Upper lobe of left lung (tissue), 4 donors: ENCODE data around the gene FRMPD2.

Experiments
- CTCF ChIP-seq, 6 experiments: fragments of 450-650 bp in 4 of 6; fragments of 200-600 bp in 2 of 6; sonication (generic) in 2 of 6; IDR thresholded peaks; one replicate each; pipeline ENCODE4 v1.5.1; 2016 to 2019; ENCODE audit warnings: antibody characterized with exemption in 6 of 6
- EP300 ChIP-seq, 4 donors: sonication (generic); formaldehyde crosslinking; IDR thresholded peaks; one replicate each; pipeline ENCODE4 v1.5.1; 2017; ENCODE audit warnings: antibody characterized with exemption in 4 of 4, control low read depth in 2 of 4
- POLR2A ChIP-seq, 4 donors: fragments of 450-650 bp; IDR thresholded peaks; one replicate each; pipeline ENCODE4 v1.5.1; 2016 to 2017; ENCODE audit warnings: antibody characterized with exemption in 4 of 4, mild to moderate bottlenecking in 2 of 4

DNA sequence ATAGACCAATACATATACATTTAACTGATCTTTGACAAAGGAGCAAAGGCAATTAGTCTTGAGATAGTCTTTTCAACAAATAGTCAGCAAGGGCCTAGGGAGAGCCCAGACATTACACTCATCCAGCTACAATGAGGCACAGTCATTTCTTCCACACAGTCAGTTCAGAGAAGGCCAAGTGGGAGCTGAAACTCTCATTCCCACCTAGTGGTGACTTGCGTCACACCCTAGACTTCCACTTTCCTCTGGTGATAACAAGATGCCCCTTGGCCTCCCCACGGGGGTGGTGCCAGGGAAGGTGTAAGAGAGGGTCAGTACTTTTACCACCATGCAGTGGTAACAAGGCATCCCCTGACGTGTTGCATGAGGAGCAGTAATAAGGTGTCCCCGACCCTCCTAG lies 8.0 kb downstream of the FRMPD2 start:
- no peak for TF ChIP-seq CTCF (IDR thresholded peaks at IDR 0.05)
- TF ChIP-seq POLR2A (IDR thresholded peaks at IDR 0.05): no peak
- TF ChIP-seq EP300 (IDR thresholded peaks at IDR 0.05): no peak
